NCI-H1930 (cell line): ENCODE data around the gene KCNA4.
"Not testable (repeated sequence)": the region's sequence is repeated elsewhere in the genome, so short reads cannot be mapped to it uniquely, and the experiment has no call there.

Experiments
- DNase-seq, 2 experiments: peaks; one replicate each; lab custom pipeline; 2025; lab: John Stamatoyannopoulos, UW

Gene KCNA4

DNA sequence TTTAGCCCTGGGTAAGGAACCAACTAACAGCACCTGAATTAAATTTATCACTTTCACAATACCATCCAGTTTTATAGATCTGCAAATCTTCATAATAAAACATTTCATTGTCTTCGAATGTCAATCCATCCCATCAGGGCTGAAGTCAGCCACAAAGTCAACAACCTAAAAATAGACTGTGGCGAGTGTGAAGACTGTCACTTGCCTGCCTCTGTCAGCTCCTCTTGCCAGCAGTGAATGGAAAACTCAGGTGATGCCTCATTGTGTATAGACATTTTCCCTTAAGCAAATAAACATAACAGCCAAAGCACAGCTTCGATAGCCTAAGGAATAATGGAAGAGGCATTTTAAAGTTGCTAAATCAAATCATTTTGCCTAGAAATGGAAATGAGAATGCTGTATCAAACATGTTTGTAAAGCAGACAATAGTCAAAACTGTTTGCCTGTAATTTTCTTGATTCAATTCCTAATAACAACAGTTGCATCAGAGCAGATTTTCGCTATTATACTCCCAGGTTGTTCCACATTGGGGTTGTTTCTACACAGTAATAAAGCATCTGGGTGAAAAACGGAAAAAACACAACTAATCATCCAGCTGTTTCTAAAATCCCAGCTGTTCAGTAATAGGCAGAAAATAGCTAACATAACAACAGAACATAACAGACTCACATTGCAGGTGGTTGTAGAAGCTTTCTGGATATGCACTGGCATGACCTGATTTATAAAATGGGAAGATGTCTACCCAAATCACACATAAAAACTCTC lies 15.7 kb downstream of the KCNA4 start:
- peak; percentile 89 to 94 for DNase-seq

DNA sequence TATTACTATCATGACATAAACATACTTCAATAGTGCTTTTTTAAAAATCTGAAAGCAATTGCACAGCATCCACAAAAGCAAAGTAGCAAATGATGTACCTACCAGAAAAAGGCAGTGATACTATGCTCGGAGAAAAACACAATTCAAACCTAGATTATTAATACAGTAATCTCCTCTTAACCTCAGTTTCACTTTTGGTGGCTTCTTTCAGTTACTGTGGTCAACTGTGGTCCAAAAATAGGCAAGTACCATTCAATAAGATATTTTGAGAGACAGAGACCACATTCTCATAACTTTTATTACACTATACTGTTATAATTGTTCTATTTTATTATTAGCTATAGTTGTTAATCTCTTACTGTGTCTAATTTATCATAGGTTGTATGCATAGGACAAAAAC lies 20.8 kb downstream of the KCNA4 start:
- no peak for DNase-seq

DNA sequence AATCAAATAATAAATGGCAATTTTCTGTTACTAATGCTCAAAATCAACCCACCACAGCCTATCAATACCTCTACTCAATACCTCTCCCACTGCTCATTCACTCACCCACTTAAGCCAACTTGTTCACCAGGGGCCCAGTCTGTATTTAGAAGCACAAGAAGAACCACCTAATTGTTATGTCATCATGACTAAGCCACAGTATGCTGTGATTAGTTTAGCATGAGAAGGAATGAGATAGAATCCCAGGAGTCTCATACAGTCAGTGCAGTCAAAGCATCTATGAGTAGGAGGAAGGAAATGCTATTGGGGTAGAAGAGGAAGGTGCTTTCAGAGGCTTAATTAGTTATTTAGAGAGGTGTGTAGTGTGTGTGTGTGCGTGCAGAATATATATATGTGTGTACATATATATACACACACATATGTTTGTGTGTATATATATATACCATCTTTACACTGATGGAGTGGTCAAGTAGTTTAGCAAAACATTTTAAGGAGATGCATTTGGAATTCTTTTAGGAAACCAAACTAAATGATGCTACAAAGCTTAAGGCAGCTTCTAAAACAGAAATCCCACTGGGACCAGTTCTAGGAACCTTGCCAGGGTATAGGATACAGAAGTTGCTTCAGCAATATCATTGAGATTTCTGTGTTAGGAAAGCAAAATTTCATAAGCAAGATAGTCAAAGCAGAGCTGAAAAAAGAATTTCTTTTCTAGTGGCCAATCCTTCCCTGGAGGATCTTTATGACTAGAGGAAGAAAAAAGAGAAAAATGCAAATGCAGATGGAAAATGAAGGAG lies 27.5 kb downstream of the KCNA4 start:
- no peak for DNase-seq

DNA sequence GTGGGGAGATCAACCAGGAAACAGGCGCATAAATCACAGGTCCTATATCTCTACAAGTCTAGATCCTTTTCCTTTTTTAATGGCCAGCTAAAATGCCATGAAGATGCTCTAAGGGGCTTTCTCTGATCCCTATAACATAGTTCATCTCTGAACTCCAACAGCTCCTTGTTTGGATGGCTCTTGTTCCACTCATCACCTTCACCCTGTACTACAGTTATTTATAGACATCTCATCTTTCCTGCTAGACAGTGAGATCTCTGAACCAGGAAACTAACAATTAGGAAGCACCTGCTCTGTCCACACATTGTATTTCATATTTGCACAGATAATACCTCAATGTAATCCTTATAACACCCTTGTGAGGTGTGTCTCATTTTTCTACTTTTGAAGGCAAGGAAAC lies 31.6 kb downstream of the KCNA4 start:
- DNase-seq = no peak

DNA sequence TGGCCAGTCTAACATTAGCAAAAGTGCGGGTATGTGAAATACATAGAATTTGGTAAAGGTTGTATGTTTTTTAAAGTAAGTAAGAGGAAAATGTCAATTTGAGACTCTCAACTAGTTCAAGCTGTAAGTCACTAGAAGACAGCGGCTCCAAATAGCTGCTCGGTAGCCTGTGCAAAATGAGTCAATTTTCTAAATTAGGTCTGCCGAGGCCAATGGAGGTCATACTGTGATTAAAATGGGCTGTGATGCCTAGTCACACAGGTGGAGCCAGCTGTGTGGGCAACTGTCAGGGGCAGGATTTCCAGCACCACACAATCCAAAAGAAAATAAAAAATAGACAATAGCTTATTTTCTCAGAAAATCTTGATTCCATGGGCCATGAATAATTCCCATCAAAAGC lies 32.3 kb downstream of the KCNA4 start:
- no peak for DNase-seq

DNA sequence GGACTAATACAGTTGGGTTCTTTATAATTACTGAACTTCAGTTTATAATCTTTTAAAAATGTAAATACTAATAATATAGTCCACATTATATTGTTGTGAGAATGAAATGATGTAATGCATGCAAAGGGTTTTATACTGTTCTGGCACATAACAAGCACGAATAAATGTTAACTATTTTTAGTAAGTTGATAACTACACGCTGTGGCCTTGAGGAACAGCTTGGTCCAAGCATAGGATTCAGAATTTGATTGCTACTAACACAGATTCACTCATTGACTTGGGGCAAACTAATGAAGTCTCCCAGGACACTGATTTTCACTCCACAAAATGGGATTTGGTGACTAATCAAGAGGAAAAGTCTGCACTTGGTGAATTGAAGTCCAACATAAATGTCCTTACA lies 38.3 kb downstream of the KCNA4 start:
- DNase-seq = no peak

DNA sequence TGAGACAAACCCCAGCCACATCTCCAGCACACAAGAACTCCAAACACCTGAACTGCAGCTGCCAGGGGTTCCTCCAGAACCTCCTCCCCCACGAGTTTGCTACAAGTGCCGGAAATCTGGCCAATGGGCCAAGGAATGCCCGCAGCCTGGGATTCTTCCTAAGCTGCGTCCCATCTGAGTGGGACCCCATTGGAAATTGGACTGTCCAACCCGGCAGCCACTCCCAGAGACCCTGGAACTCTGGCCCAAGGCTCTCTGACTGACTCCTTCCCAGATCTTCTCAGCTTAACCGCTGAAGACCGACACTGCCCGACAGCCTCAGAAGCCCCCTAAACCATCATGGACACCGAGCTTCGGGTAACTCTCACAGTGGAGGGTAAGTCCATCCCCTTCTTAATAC lies 41.2 kb downstream of the KCNA4 start:
- not testable (repeated sequence) for DNase-seq

DNA sequence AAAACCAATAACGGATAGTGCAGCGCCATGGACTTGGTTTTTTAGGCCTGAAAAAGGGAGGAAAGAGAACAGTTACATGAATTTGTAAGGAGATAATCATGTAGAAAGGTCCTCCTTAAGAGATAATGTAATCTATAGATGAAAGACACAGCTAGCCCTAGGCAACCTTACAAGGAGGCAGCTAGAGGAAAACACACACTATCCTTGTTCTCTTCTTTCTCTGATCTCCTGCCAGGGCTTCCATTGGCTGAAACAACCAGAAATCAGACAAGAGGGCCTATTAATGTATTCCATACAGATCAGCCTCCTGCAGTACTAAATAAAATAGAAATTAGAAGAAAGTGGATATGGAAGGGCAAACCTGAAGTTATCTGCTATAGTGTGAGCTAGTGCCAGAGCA lies 53.0 kb downstream of the KCNA4 start:
- DNase-seq = no peak

DNA sequence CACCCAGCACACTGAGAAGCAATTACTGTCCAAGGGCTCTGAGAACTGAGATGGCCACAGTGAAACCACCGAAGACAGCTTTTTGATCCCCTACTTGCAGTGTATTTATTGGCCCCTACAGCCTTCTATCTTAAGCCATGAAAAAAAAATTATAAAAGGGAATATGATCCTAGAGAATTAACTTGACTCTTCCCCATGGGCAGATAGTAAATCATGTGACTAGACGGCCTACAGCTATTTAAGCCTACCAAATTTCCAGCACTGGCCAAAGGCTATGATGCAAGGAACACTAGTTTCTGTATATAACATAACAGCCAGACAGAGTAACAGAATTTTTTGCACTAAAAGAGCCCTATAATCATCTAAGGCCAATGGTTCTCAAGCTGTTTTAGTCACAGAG lies 53.8 kb downstream of the KCNA4 start:
- DNase-seq = no peak

DNA sequence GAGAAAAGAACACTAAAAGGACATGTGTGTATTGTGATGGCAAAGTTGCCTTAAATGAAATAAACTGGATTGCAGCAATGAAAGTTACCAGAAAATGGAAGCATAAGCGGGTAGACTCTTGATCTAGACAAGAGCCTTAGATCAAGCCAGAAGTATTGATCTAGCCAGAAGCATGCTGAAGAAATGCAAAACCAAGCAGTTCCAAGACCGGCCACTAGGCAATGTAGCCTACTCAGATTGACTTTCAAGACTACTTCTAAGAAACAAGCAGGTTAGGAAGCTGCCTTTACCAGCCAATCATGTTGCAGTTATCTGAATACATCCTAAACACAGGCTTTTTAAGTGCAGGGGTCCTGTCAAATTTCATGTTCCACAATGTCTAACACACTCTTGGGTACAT lies 54.6 kb downstream of the KCNA4 start:
- DNase-seq = no peak
